A549 (cell line): Measurements from ENCODE around the gene ZNF521.

ENCODE experiments used
- CHD4 ChIP-seq: fragments of 200-600 bp; sonication (generic); IDR thresholded peaks from 2 replicates; pipeline ENCODE4 v1.6.1; 2016; ENCODE audit warnings: antibody characterized with exemption, mild to moderate bottlenecking, borderline replicate concordance
- EHF ChIP-seq: fragments of 250-450 bp; sonication (Bioruptor Pico); IDR thresholded peaks from 2 replicates; pipeline ENCODE4 v1.5.0; 2020; ENCODE audit warnings: mild to moderate bottlenecking
- FOXS1 ChIP-seq: fragments of 250-450 bp; sonication (Bioruptor Pico); IDR thresholded peaks from 2 replicates; pipeline ENCODE4 v1.5.0; 2020; ENCODE audit warnings: mild to moderate bottlenecking, moderate library complexity
- KDM1A ChIP-seq: fragments of 200-600 bp; sonication (generic); IDR thresholded peaks from 2 replicates; pipeline ENCODE4 v1.6.1; 2016; ENCODE audit warnings: low read depth, mild to moderate bottlenecking
- PHF8 ChIP-seq: fragments of 200-600 bp; sonication (generic); IDR thresholded peaks from 2 replicates; pipeline ENCODE4 v1.6.1; 2016; ENCODE audit warnings: low read depth, mild to moderate bottlenecking, antibody characterized with exemption, moderate library complexity, borderline replicate concordance
- RCOR1 ChIP-seq: fragments of 150-350 bp; IDR thresholded peaks from 2 replicates; pipeline ENCODE4 v1.6.1; 2014; ENCODE audit warnings: antibody characterized with exemption, low read length, low read depth
- SMC3 ChIP-seq: fragments of >200 bp; sonication (Bioruptor Twin); formaldehyde crosslinking; IDR thresholded peaks from 3 replicates; pipeline ENCODE4 v1.6.1; 2018; ENCODE audit warnings: inconsistent platforms
- ZSCAN20 ChIP-seq: fragments of 250-450 bp; sonication (Bioruptor Pico); IDR thresholded peaks from 2 replicates; pipeline ENCODE4 v1.8.0; 2022; ENCODE audit warnings: mild to moderate bottlenecking, moderate library complexity
- TF ChIP-seq, protein P1 (sequence below): fragments of >200 bp; sonication (Bioruptor Twin); formaldehyde crosslinking; IDR thresholded peaks from 3 replicates; pipeline ENCODE4 v1.5.1; 2016
- TF ChIP-seq, protein P2 (sequence below): fragments of 450-650 bp; IDR thresholded peaks from 2 replicates; pipeline ENCODE4 v1.6.1; 2014; ENCODE audit warnings: antibody characterized with exemption
- TF ChIP-seq, protein P3 (sequence below): fragments of 200-600 bp; sonication (generic); IDR thresholded peaks from 2 replicates; pipeline ENCODE4 v1.6.1; 2016; ENCODE audit warnings: antibody characterized with exemption, mild to moderate bottlenecking, moderate library complexity
- TF ChIP-seq, protein P4 (sequence below): IDR thresholded peaks from 2 replicates; pipeline ENCODE4 v1.6.1; 2012

DNA sequence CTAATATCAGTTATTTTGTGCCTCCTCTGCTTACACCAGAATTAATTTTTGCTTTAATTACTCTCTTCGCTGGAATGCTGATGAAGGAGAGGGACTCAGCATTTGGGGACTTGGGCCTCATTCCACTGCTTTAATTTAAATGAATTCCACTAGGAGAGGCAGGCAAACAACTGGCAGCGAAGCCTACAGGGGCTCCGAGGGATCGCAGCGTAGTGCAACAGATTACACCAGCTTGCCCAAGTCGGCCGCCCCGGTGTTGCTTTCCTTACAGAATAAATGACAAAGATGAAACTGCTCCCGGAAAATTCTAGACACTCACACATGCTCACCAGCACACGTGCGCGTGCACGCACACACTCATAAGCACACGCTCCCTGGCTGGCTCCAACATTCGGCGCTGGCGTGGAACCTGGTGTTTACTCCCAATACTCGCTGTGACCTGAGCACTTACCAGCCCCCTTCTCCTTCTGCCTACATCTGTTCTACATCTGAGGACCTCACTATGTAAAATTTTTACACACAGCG is 175.4 kb downstream of the ZNF521 start:
- TF ChIP-seq PHF8 (no peak), SMC3 (no peak), KDM1A (no peak), FOXS1 (CRISPR knock-in tag) (no peak), EHF (CRISPR knock-in tag) (no peak), ZSCAN20 (CRISPR knock-in tag) (no peak), RCOR1 (no peak), CHD4 (no peak)
- TF ChIP-seq, protein P1, sequence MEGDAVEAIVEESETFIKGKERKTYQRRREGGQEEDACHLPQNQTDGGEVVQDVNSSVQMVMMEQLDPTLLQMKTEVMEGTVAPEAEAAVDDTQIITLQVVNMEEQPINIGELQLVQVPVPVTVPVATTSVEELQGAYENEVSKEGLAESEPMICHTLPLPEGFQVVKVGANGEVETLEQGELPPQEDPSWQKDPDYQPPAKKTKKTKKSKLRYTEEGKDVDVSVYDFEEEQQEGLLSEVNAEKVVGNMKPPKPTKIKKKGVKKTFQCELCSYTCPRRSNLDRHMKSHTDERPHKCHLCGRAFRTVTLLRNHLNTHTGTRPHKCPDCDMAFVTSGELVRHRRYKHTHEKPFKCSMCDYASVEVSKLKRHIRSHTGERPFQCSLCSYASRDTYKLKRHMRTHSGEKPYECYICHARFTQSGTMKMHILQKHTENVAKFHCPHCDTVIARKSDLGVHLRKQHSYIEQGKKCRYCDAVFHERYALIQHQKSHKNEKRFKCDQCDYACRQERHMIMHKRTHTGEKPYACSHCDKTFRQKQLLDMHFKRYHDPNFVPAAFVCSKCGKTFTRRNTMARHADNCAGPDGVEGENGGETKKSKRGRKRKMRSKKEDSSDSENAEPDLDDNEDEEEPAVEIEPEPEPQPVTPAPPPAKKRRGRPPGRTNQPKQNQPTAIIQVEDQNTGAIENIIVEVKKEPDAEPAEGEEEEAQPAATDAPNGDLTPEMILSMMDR: no peak
- TF ChIP-seq, protein P2, sequence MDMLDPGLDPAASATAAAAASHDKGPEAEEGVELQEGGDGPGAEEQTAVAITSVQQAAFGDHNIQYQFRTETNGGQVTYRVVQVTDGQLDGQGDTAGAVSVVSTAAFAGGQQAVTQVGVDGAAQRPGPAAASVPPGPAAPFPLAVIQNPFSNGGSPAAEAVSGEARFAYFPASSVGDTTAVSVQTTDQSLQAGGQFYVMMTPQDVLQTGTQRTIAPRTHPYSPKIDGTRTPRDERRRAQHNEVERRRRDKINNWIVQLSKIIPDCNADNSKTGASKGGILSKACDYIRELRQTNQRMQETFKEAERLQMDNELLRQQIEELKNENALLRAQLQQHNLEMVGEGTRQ: no peak
- TF ChIP-seq, protein P3, sequence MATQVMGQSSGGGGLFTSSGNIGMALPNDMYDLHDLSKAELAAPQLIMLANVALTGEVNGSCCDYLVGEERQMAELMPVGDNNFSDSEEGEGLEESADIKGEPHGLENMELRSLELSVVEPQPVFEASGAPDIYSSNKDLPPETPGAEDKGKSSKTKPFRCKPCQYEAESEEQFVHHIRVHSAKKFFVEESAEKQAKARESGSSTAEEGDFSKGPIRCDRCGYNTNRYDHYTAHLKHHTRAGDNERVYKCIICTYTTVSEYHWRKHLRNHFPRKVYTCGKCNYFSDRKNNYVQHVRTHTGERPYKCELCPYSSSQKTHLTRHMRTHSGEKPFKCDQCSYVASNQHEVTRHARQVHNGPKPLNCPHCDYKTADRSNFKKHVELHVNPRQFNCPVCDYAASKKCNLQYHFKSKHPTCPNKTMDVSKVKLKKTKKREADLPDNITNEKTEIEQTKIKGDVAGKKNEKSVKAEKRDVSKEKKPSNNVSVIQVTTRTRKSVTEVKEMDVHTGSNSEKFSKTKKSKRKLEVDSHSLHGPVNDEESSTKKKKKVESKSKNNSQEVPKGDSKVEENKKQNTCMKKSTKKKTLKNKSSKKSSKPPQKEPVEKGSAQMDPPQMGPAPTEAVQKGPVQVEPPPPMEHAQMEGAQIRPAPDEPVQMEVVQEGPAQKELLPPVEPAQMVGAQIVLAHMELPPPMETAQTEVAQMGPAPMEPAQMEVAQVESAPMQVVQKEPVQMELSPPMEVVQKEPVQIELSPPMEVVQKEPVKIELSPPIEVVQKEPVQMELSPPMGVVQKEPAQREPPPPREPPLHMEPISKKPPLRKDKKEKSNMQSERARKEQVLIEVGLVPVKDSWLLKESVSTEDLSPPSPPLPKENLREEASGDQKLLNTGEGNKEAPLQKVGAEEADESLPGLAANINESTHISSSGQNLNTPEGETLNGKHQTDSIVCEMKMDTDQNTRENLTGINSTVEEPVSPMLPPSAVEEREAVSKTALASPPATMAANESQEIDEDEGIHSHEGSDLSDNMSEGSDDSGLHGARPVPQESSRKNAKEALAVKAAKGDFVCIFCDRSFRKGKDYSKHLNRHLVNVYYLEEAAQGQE: no peak
- TF ChIP-seq, protein P4, sequence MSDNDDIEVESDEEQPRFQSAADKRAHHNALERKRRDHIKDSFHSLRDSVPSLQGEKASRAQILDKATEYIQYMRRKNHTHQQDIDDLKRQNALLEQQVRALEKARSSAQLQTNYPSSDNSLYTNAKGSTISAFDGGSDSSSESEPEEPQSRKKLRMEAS: no peak
